Mononuclear cell (primary cell): Measurements from ENCODE around the gene AJAP1. TPM values are rescaled to one million over a fixed set of nuclear protein-coding genes. Genes with fewer than 3 reads are reported as not detected.

Experiments
- H3K27me3 ChIP-seq: 2 replicates; pipeline ENCODE4 v1.6.0; 2011; ENCODE audit warnings: low read length, control low read depth; ENCODE audit not compliant: insufficient read depth
- H3K4me1 ChIP-seq: 2 replicates; pipeline ENCODE4 v1.5.1; 2011; ENCODE audit warnings: mild to moderate bottlenecking, low read length, control low read depth; ENCODE audit not compliant: insufficient read depth
- H3K4me3 ChIP-seq: 2 replicates; pipeline ENCODE4 v1.5.1; 2011; ENCODE audit warnings: mild to moderate bottlenecking, low read length, moderate library complexity
- H3K9me3 ChIP-seq: 2 replicates; pipeline ENCODE4 v1.5.1; 2011; ENCODE audit warnings: low read depth, mild to moderate bottlenecking, control low read depth, low read length
- total RNA-seq: library from RNA; depleted of rRNA; stranded (reverse); fragments of >200 nt; gene quantifications from one replicate; pipeline ENCODE4 v1.2.3, GENCODE V29; 2012

AJAP1 gene
- total RNA-seq, 1 donor, result under 0.01 TPM

- H3K27me3 ChIP-seq, result no peaks in the 10 kb centered on the region
- H3K9me3 ChIP-seq, result no peaks in the 10 kb centered on the region
- no peak overlapping the region for H3K4me3 ChIP-seq
- no peaks in the 10 kb centered on the region for H3K4me1 ChIP-seq
Observed at GRCh38 chr1:4638345-4638729, 16.1 kb upstream of the AJAP1 start.

- H3K27me3 ChIP-seq, result no peaks in the 10 kb centered on the region
- H3K4me1 ChIP-seq, result no peaks in the 10 kb centered on the region
- no peak overlapping the region for H3K4me3 ChIP-seq
- H3K9me3 ChIP-seq, result no peaks in the 10 kb centered on the region
Observed at GRCh38 chr1:4640931-4641330, 13.5 kb upstream of the AJAP1 start.

- no peak overlapping the region for H3K4me3 ChIP-seq
- H3K9me3 ChIP-seq, result no peaks in the 10 kb centered on the region
- H3K4me1 ChIP-seq, result no peaks in the 10 kb centered on the region
- peaks cover 3% of the 10 kb centered on the region for H3K27me3 ChIP-seq
Observed at GRCh38 chr1:4647391-4647790, 7.0 kb upstream of the AJAP1 start.

- no peaks in the 10 kb centered on the region for H3K9me3 ChIP-seq
- H3K4me3 ChIP-seq, result no peak overlapping the region
- H3K27me3 ChIP-seq, result peaks cover 12% of the 10 kb centered on the region
- no peaks in the 10 kb centered on the region for H3K4me1 ChIP-seq
Observed at GRCh38 chr1:4648657-4649056, 5.8 kb upstream of the AJAP1 start.

GRCh38 chr1:4650481-4650880 lies 3.9 kb upstream of the AJAP1 start:
- H3K9me3 ChIP-seq, result no peaks in the 10 kb centered on the region
- H3K4me3 ChIP-seq, result no peak overlapping the region
- H3K27me3 ChIP-seq, result peaks cover 14% of the 10 kb centered on the region
- H3K4me1 ChIP-seq, result no peaks in the 10 kb centered on the region

- H3K9me3 ChIP-seq, result no peaks in the 10 kb centered on the region
- peaks cover 15% of the 10 kb centered on the region for H3K27me3 ChIP-seq
- H3K4me3 ChIP-seq, result no peak overlapping the region
- H3K4me1 ChIP-seq, result no peaks in the 10 kb centered on the region
Observed at GRCh38 chr1:4650981-4651380, 3.4 kb upstream of the AJAP1 start.

- H3K9me3 ChIP-seq, result no peaks in the 10 kb centered on the region
- H3K27me3 ChIP-seq, result peaks cover 29% of the 10 kb centered on the region
- H3K4me1 ChIP-seq, result no peaks in the 10 kb centered on the region
- H3K4me3 ChIP-seq, result no peak overlapping the region
Observed at GRCh38 chr1:4652631-4653327, 1.6 kb upstream of the AJAP1 start.

GRCh38 chr1:4653328-4653660 lies 1.1 kb upstream of the AJAP1 start:
- Histone ChIP-seq H3K4me1 (no peaks in the 10 kb centered on the region), H3K9me3 (no peaks in the 10 kb centered on the region), H3K4me3 (no peak overlapping the region), H3K27me3 (peaks cover 32% of the 10 kb centered on the region)

- no peaks in the 10 kb centered on the region for H3K9me3 ChIP-seq
- H3K27me3 ChIP-seq, result peaks cover 43% of the 10 kb centered on the region
- no peaks in the 10 kb centered on the region for H3K4me1 ChIP-seq
- H3K4me3 ChIP-seq, result no peak overlapping the region
Observed at GRCh38 chr1:4654764-4655673, 610 bp downstream of the AJAP1 start.

GRCh38 chr1:4655674-4656532 lies 1.5 kb downstream of the AJAP1 start:
- Histone ChIP-seq H3K4me1 (no peaks in the 10 kb centered on the region), H3K4me3 (no peak overlapping the region), H3K27me3 (peaks cover 41% of the 10 kb centered on the region), H3K9me3 (no peaks in the 10 kb centered on the region)

- Histone ChIP-seq H3K4me3 (no peak overlapping the region), H3K4me1 (no peaks in the 10 kb centered on the region), H3K27me3 (peaks cover 41% of the 10 kb centered on the region), H3K9me3 (no peaks in the 10 kb centered on the region)
Observed at GRCh38 chr1:4656533-4657140, 2.2 kb downstream of the AJAP1 start.

GRCh38 chr1:4657244-4657789 lies 2.9 kb downstream of the AJAP1 start:
- Histone ChIP-seq H3K9me3 (no peaks in the 10 kb centered on the region), H3K4me1 (no peaks in the 10 kb centered on the region), H3K27me3 (peaks cover 41% of the 10 kb centered on the region), H3K4me3 (no peak overlapping the region)

GRCh38 chr1:4657960-4658541 lies 3.6 kb downstream of the AJAP1 start:
- Histone ChIP-seq H3K9me3 (no peaks in the 10 kb centered on the region), H3K27me3 (peaks cover 37% of the 10 kb centered on the region), H3K4me1 (no peaks in the 10 kb centered on the region), H3K4me3 (no peak overlapping the region)
